ENCODE data around the gene NRIP3. TPM values are rescaled to one million over a fixed set of nuclear protein-coding genes. Genes with fewer than 3 reads are reported as not detected.

Gene NRIP3
- total and polyA plus RNA-seq, 9 of the 15 experiments (the other 6 are each of a cell fraction or from before 2014, with no cell fraction given) = 4.4 to 18.7 (median 11.6) TPM

- TF ChIP-seq ZBTB11 (CRISPR knock-in tag; IDR thresholded peaks at IDR 0.05) (peak in 2 of 3 experiments; percentile 72 to 94; a peak in 4 of 6 replicates), CBX8 (IDR thresholded peaks at IDR 0.05; ENCODE audit: borderline replicate concordance, extremely low read depth, low read depth, low read length, poor library complexity, severe bottlenecking) (no peak), ATF7 (IDR thresholded peaks at IDR 0.05) (peak; percentile 88), BCL6 (CRISPR knock-in tag; IDR thresholded peaks at IDR 0.05) (no peak), SPI1 (IDR thresholded peaks at IDR 0.05; ENCODE audit: borderline replicate concordance, low read depth, low read length) (peak; percentile 80), TCF15 (CRISPR knock-in tag; IDR thresholded peaks at IDR 0.05) (no peak), DACH1 (IDR thresholded peaks at IDR 0.05; ENCODE audit: partially characterized antibody) (peak; percentile 1), HES1 (IDR thresholded peaks at IDR 0.05; ENCODE audit: low read depth) (0 out of 2 replicates have a peak, but pooled peaks have one; percentile 39), ELF2 (CRISPR knock-in tag; IDR thresholded peaks at IDR 0.05) (peak; percentile 96), TBP (optimal IDR thresholded peaks at IDR 0.05; ENCODE audit: low read depth, low read length) (peak; percentile 59), ZNF253 (CRISPR knock-in tag; conservative IDR thresholded peaks at IDR 0.05) (no peak), MAX (CRISPR knock-in tag; IDR thresholded peaks at IDR 0.05) (peak; percentile 80), ZNF212 (CRISPR knock-in tag; IDR thresholded peaks at IDR 0.05) (no peak), ZNF324 (CRISPR knock-in tag; IDR thresholded peaks at IDR 0.05) (no peak), NONO (IDR thresholded peaks at IDR 0.05; ENCODE audit: low read depth in 2 of 2, low read length in 1 of 2) (peak; percentile 33 to 68; a peak in 2 of 4 replicates), SRF (CRISPR knock-in tag; IDR thresholded peaks at IDR 0.05) (0 out of 4 replicates have a peak, but pooled peaks of 1 of the 2 experiments have one; percentile 26), FUS (optimal IDR thresholded peaks at IDR 0.05; ENCODE audit: low read depth, low read length) (peak; percentile 45), ZBTB43 (CRISPR knock-in tag; IDR thresholded peaks at IDR 0.05) (no peak), HMG20B (CRISPR knock-in tag; IDR thresholded peaks at IDR 0.05) (no peak), ZFPM2 (CRISPR knock-in tag; IDR thresholded peaks at IDR 0.05) (no peak), HLTF (IDR thresholded peaks at IDR 0.05) (peak; percentile 53; the same call in 1 of the 2 replicates)
These were observed 39.2 kb downstream of the NRIP3 start, which contains the start of gene TMEM9B (continued) for GRCh38 chr11:8964324-8965320.

All from K562 (cell line).